ENCODE data around the gene TTC3.

GRCh38 chr21:37082856-37083528, 9.9 kb downstream of the TTC3 start:
- TF ChIP-seq CTCF (conservative IDR thresholded peaks at IDR 0.05) (no peak), EZH2 (IDR thresholded peaks at IDR 0.05; ENCODE audit: low read depth) (no peak)

Measured in PC-9 (cell line).